ENCODE results near the gene OR13G1.
"Not testable (repeated sequence)": the region's sequence is repeated elsewhere in the genome, so short reads cannot be mapped to it uniquely, and the experiment has no call there.

The OR13G1 gene

GRCh38 chr1:247679639-247680038 is at the start of gene OR13G1:
Gene OR13G1 (minus strand): TSS chr1:247679739. CDS start chr1:247673041, 6,698 bp downstream.
- DNase-seq: no peak

GRCh38 chr1:247721222-247721621 is 41.7 kb upstream of the OR13G1 start:
- DNase-seq: no peak

GRCh38 chr1:247716546-247716945 is 37.0 kb upstream of the OR13G1 start, which contains the start of gene OR6F1:
Gene OR6F1 (minus strand): TSS chr1:247716646. CDS start chr1:247712755, 3,891 bp downstream.
- no peak for DNase-seq

GRCh38 chr1:247713753-247714152 is 34.2 kb upstream of the OR13G1 start:
- no peak for DNase-seq

- not testable (repeated sequence) for DNase-seq
These were observed 31.1 kb upstream of the OR13G1 start for GRCh38 chr1:247710681-247711080.

- no peak for DNase-seq
These were observed 21.8 kb upstream of the OR13G1 start for GRCh38 chr1:247701338-247701737.

GRCh38 chr1:247681288-247681897 is 1.9 kb upstream of the OR13G1 start:
- DNase-seq: peak; percentile 22

GRCh38 chr1:247680171-247680570 is 632 bp upstream of the OR13G1 start:
- no peak for DNase-seq

GRCh38 chr1:247669225-247669624 is 10.3 kb downstream of the OR13G1 start:
- no peak for DNase-seq

GRCh38 chr1:247656221-247656875 is 23.2 kb downstream of the OR13G1 start:
- no peak for DNase-seq

- no peak for DNase-seq
These were observed 26.5 kb downstream of the OR13G1 start for GRCh38 chr1:247653040-247653439.

GRCh38 chr1:247647864-247648263 is 31.7 kb downstream of the OR13G1 start:
- DNase-seq: no peak

- DNase-seq: no peak
These were observed 32.7 kb downstream of the OR13G1 start for GRCh38 chr1:247646867-247647266.

GRCh38 chr1:247642742-247643141 is 36.8 kb downstream of the OR13G1 start:
- DNase-seq: no peak

- DNase-seq: peak; percentile 70
These were observed 40.1 kb downstream of the OR13G1 start for GRCh38 chr1:247639381-247639981.

GRCh38 chr1:247638781-247639180 is 40.8 kb downstream of the OR13G1 start:
- no peak for DNase-seq

- DNase-seq: peak; percentile 21
These were observed 41.5 kb downstream of the OR13G1 start for GRCh38 chr1:247638011-247638410.

GRCh38 chr1:247627951-247628350 is 51.6 kb downstream of the OR13G1 start:
- DNase-seq: no peak

All from right hindlimb (tissue), 1 donor.